H9 (cell line): ENCODE results near the gene TMEM187. TPM values are rescaled to one million over a fixed set of nuclear protein-coding genes. Genes with fewer than 3 reads are reported as not detected.

Experiments used
- DNase-seq: peaks from one replicate; pipeline ENCODE4 v3.0.0-alpha.2; 2017
- H2AFZ ChIP-seq: one replicate; pipeline ENCODE4 v1.6.1; 2013; ENCODE audit warnings: mild to moderate bottlenecking, low read length, control low read depth, moderate library complexity
- H2AK5ac ChIP-seq: 2 replicates; pipeline ENCODE4 v1.6.1; 2013; ENCODE audit warnings: low read length, control low read depth, mixed read lengths; ENCODE audit not compliant: insufficient read length
- H2BK120ac ChIP-seq: one replicate; pipeline ENCODE4 v1.6.1; 2013; ENCODE audit warnings: low read depth, mild to moderate bottlenecking, low read length, control low read depth, inconsistent platforms; ENCODE audit not compliant: poor library complexity, severe bottlenecking
- H2BK12ac ChIP-seq: 2 replicates; pipeline ENCODE4 v1.6.1; 2013; ENCODE audit warnings: low read length, control low read depth, mixed read lengths, low read depth; ENCODE audit not compliant: insufficient read length
- H2BK15ac ChIP-seq: 2 replicates; pipeline ENCODE4 v1.6.1; 2013; ENCODE audit warnings: low read depth, low read length, control low read depth
- H2BK20ac ChIP-seq: one replicate; pipeline ENCODE4 v1.6.1; 2013; ENCODE audit warnings: low read depth, mild to moderate bottlenecking, low read length, control low read depth, inconsistent platforms; ENCODE audit not compliant: poor library complexity, severe bottlenecking
- H2BK5ac ChIP-seq: 2 replicates; pipeline ENCODE4 v1.6.1; 2013; ENCODE audit warnings: low read length, control low read depth, mixed read lengths; ENCODE audit not compliant: insufficient read length
- H3K14ac ChIP-seq: 2 replicates; pipeline ENCODE4 v1.6.1; 2013; ENCODE audit warnings: low read length, control low read depth; ENCODE audit not compliant: insufficient read depth
- H3K18ac ChIP-seq: 2 replicates; pipeline ENCODE4 v1.6.1; 2013; ENCODE audit warnings: low read depth, mild to moderate bottlenecking, mixed read lengths, low read length, control low read depth; ENCODE audit not compliant: insufficient read length
- H3K23ac ChIP-seq: 2 replicates; pipeline ENCODE4 v1.6.1; 2013; ENCODE audit warnings: low read length, control low read depth, mixed read lengths, low read depth; ENCODE audit not compliant: insufficient read length
- H3K23me2 ChIP-seq: 2 replicates; pipeline ENCODE4 v1.6.1; 2013; ENCODE audit warnings: low read depth, mild to moderate bottlenecking, mixed read lengths, low read length, control low read depth; ENCODE audit not compliant: insufficient read length, poor library complexity, severe bottlenecking
- H3K27ac ChIP-seq: 2 replicates; pipeline ENCODE4 v1.5.1; 2013; ENCODE audit warnings: low read length, control low read depth, mixed read lengths, low read depth; ENCODE audit not compliant: insufficient read length
- H3K27me3 ChIP-seq: 2 replicates; pipeline ENCODE4 v1.6.1; 2013; ENCODE audit warnings: low read length, control low read depth, inconsistent platforms; ENCODE audit not compliant: insufficient read depth
- H3K4ac ChIP-seq: 2 replicates; pipeline ENCODE4 v1.6.1; 2013; ENCODE audit warnings: low read depth, mild to moderate bottlenecking, control low read depth, inconsistent platforms, low read length, moderate library complexity
- H3K4me1 ChIP-seq: 2 replicates; pipeline ENCODE4 v1.6.1; 2013; ENCODE audit warnings: low read length, control low read depth, inconsistent platforms; ENCODE audit not compliant: insufficient read depth
- H3K4me2 ChIP-seq: 2 replicates; pipeline ENCODE4 v1.6.1; 2013; ENCODE audit warnings: low read length, control low read depth, mixed read lengths; ENCODE audit not compliant: insufficient read length, insufficient read depth
- H3K56ac ChIP-seq: 2 replicates; pipeline ENCODE4 v1.6.1; 2013; ENCODE audit warnings: low read depth, mild to moderate bottlenecking, mixed read lengths, low read length, control low read depth; ENCODE audit not compliant: insufficient read length
- H3K79me1 ChIP-seq: 2 replicates; pipeline ENCODE4 v1.6.1; 2013; ENCODE audit warnings: low read depth, mild to moderate bottlenecking, moderate library complexity, low read length, control low read depth, inconsistent platforms; ENCODE audit not compliant: insufficient read depth, poor library complexity, severe bottlenecking
- H3K79me2 ChIP-seq: 2 replicates; pipeline ENCODE4 v1.6.1; 2013; ENCODE audit warnings: low read length, control low read depth, inconsistent platforms; ENCODE audit not compliant: insufficient read depth
- H3K9ac ChIP-seq: 2 replicates; pipeline ENCODE4 v1.6.1; 2013; ENCODE audit warnings: low read length, control low read depth, mixed read lengths; ENCODE audit not compliant: insufficient read length; ENCODE audit errors: extremely low read depth
- H3K9me3 ChIP-seq: one replicate; pipeline ENCODE4 v1.6.1; 2013; ENCODE audit warnings: low read depth, low read length, inconsistent platforms; ENCODE audit not compliant: control insufficient read depth
- H3T11ph ChIP-seq: one replicate; pipeline ENCODE4 v1.6.1; 2013; ENCODE audit warnings: mild to moderate bottlenecking, low read length, control low read depth, inconsistent platforms
- H4K20me1 ChIP-seq: one replicate; pipeline ENCODE4 v1.6.1; 2013; ENCODE audit not compliant: control insufficient read depth, insufficient read length, insufficient read depth
- H4K5ac ChIP-seq: 2 replicates; pipeline ENCODE4 v1.6.1; 2013; ENCODE audit warnings: low read depth, mild to moderate bottlenecking, mixed read lengths, low read length, control low read depth; ENCODE audit not compliant: insufficient read length
- H4K8ac ChIP-seq: replicated peaks from 2 replicates; pipeline ENCODE4 v1.6.1; 2013; ENCODE audit warnings: low read length, control low read depth, mixed read lengths, low read depth; ENCODE audit not compliant: insufficient read length
- H4K91ac ChIP-seq: 2 replicates; pipeline ENCODE4 v1.6.1; 2013; ENCODE audit warnings: low read depth, mild to moderate bottlenecking, moderate library complexity, mixed read lengths, low read length, control low read depth; ENCODE audit not compliant: insufficient read length
- H3K27ac Mint-ChIP-seq, 3 experiments: 2 replicates in 2 of 3; 3 replicates in 1 of 3; pipeline ENCODE4 v1.8.0; 2020 to 2021; ENCODE audit warnings: mixed read lengths in 3 of 3, mild to moderate bottlenecking in 1 of 3, moderate library complexity in 1 of 3
- H3K27me3 Mint-ChIP-seq: 2 replicates; pipeline ENCODE4 v1.8.0; 2021; ENCODE audit warnings: low read depth, mild to moderate bottlenecking, moderate library complexity, mixed read lengths
- H3K36me3 Mint-ChIP-seq, 3 experiments: 2 replicates in 2 of 3; 3 replicates in 1 of 3; pipeline ENCODE4 v1.8.0; 2020 to 2021; ENCODE audit warnings: low read depth in 3 of 3, mixed read lengths in 3 of 3; ENCODE audit not compliant: insufficient read depth in 1 of 3
- H3K4me1 Mint-ChIP-seq, 2 experiments: 2 replicates each; pipeline ENCODE4 v1.8.0; 2020; ENCODE audit warnings: mixed read lengths in 2 of 2
- H3K4me3 Mint-ChIP-seq, 2 experiments: 2 replicates in 1 of 2; 3 replicates in 1 of 2; pipeline ENCODE4 v1.8.0; 2020 to 2021; ENCODE audit warnings: mild to moderate bottlenecking in 2 of 2, mixed read lengths in 2 of 2, moderate library complexity in 1 of 2
- H3K9me3 Mint-ChIP-seq, 2 experiments: 2 replicates in 1 of 2; 3 replicates in 1 of 2; pipeline ENCODE4 v1.8.0; 2020; ENCODE audit warnings: mild to moderate bottlenecking in 2 of 2, mixed read lengths in 2 of 2, moderate library complexity in 1 of 2
- WGBS: extraction: QIAGEN DNeasy Blood & Tissue Kit; methylation state at CpG from one replicate; pipeline ENCODE4 v1.1.7; 2013; ENCODE audit warnings: missing lambda C conversion rate, low lambda C conversion rate, mixed read lengths; ENCODE audit not compliant: insufficient read length; ENCODE audit errors: extremely low coverage; 5-methylcytosine and 5-hydroxymethylcytosine counted together
- total RNA-seq: library from RNA; stranded (reverse); gene quantifications from 2 replicates; pipeline ENCODE4 v1.2.1, GENCODE V29; 2021
- TF ChIP-seq, protein P1 (sequence below): fragments of 200-600 bp; sonication (generic); conservative IDR thresholded peaks from 3 replicates; pipeline ENCODE4 v1.8.0; 2021; ENCODE audit warnings: antibody characterized with exemption, mild to moderate bottlenecking

TMEM187 gene
- total RNA-seq, 1 experiment from 2014 or later = 2.7 TPM

DNA sequence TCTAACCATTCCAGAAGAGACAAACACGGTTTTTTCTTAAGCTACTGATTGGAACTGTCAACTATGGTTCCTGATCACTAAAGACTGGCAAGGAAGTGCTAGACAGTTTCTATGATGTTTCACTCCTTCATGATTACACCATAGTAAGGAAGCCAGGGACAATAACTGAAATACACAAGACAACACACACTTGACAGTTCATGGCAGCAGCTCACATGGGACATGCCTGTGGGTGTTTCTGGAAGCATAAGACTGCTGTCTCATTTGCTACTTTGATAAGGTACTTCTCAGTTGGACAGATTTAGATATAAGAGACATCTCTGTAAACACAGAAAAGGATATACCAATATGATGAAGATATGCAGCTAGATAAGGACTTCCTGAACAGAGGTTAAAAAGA lies 55.4 kb downstream of the TMEM187 start:
- H3K9me3 ChIP-seq = peaks cover 11% of the 10 kb centered on the region
- H2AFZ ChIP-seq = no peak overlapping the region
- no CpG with 5 or more reads among the region's 1 CpG for WGBS
- H2BK120ac ChIP-seq = no peak overlapping the region
- H2BK20ac ChIP-seq = no peak overlapping the region
- H3K79me1 ChIP-seq = no peaks in the 10 kb centered on the region
- H3K4me1 Mint-ChIP-seq = peaks cover 8 to 15% of the 10 kb centered on the region in 2 experiments
- H3K56ac ChIP-seq = no peak overlapping the region
- no peaks in the 10 kb centered on the region for H3K27me3 ChIP-seq
- no peak overlapping the region for H3K14ac ChIP-seq
- H3K27ac ChIP-seq = no peak overlapping the region
- no peaks in the 10 kb centered on the region for H3K23me2 ChIP-seq
- H3K9ac ChIP-seq = no peak overlapping the region
- no peak overlapping the region for H4K8ac ChIP-seq
- H3T11ph ChIP-seq = no peak overlapping the region
- H3K27me3 Mint-ChIP-seq = peaks cover 5% of the 10 kb centered on the region; the same call in 1 of the 2 replicates
- H4K20me1 ChIP-seq = peaks cover 3% of the 10 kb centered on the region
- H3K36me3 Mint-ChIP-seq = peaks cover 33 to 53% (median 50%) of the 10 kb centered on the region in 3 experiments
- H2AK5ac ChIP-seq = no peak overlapping the region
- H3K4me1 ChIP-seq = peaks cover 2% of the 10 kb centered on the region; the same call in 1 of the 2 replicates
- H4K5ac ChIP-seq = no peak overlapping the region
- no peak overlapping the region for H2BK12ac ChIP-seq
- no peak overlapping the region for H3K27ac Mint-ChIP-seq
- H3K4ac ChIP-seq = no peak overlapping the region
- H3K4me3 Mint-ChIP-seq = no peak overlapping the region
- peaks cover 74 to 87% of the 10 kb centered on the region in 2 experiments for H3K9me3 Mint-ChIP-seq
- H4K91ac ChIP-seq = no peak overlapping the region
- no peak overlapping the region for H3K23ac ChIP-seq
- DNase-seq = no peak
- H2BK5ac ChIP-seq = no peak overlapping the region
- TF ChIP-seq, protein P1, sequence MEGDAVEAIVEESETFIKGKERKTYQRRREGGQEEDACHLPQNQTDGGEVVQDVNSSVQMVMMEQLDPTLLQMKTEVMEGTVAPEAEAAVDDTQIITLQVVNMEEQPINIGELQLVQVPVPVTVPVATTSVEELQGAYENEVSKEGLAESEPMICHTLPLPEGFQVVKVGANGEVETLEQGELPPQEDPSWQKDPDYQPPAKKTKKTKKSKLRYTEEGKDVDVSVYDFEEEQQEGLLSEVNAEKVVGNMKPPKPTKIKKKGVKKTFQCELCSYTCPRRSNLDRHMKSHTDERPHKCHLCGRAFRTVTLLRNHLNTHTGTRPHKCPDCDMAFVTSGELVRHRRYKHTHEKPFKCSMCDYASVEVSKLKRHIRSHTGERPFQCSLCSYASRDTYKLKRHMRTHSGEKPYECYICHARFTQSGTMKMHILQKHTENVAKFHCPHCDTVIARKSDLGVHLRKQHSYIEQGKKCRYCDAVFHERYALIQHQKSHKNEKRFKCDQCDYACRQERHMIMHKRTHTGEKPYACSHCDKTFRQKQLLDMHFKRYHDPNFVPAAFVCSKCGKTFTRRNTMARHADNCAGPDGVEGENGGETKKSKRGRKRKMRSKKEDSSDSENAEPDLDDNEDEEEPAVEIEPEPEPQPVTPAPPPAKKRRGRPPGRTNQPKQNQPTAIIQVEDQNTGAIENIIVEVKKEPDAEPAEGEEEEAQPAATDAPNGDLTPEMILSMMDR = no peak
- no peak overlapping the region for H3K4me2 ChIP-seq
- no peaks in the 10 kb centered on the region for H3K79me2 ChIP-seq
- no peak overlapping the region for H3K18ac ChIP-seq
- H2BK15ac ChIP-seq = no peak overlapping the region
